ENCODE results near the gene SREBF2. TPM values are rescaled to one million over a fixed set of nuclear protein-coding genes. Genes with fewer than 3 reads are reported as not detected.

Gene SREBF2
- total and polyA plus RNA-seq, 2 donors (not counting 1 experiment from before 2014, with no cell fraction given) = 116 to 287 TPM

DNA sequence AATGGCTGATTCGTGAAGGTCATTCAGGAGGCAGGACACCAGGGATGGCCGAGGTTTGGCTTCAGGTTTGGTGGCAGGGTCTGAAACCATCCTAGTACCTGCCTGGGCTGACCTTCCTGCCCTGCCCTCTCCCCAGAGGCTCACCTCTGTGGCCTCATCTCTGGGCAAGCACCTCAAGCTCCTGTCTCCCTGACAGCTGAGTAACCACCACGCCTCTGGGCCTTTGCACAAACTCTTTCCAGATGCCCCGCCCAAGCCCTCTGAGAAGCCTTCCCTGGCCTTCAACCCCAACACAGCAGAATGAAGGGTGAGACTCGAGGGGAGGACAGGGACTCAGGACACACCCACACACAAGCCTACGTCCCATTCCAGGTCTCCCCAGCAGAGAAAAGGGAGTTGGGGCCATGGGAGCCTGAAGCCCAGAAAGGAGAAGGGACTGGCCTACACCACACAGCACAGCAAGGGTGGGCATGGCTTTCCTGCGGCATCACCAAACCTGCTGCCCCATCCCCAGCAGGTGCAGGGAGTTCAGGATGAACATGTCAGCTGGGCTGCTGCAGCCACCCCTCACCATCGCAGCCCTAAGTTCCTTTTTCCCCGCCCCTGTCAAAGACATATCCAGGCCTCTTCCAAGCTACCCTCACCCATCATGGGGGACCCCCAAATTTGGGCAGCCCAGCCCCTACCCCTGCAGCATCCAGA is 79.6 kb downstream of the SREBF2 start:
- peaks cover 66% of the 10 kb centered on the region for H3K4me1 Mint-ChIP-seq
- peaks cover 42% of the 10 kb centered on the region for H4K20me1 ChIP-seq (ENCODE audit: control insufficient read depth, insufficient read depth, low read length, poor library complexity, severe bottlenecking)

More for the DNA sequence above, 79.6 kb downstream of the SREBF2 start:
- no peak for ATAC-seq (ENCODE audit: low read depth)
- CTCF ChIA-PET = interaction anchor here (0.5 to 3.9 kb wide), 9 partner anchors 13 to 756 kb away, joined by 3 to 22 read pairs (median 4); no protein-coding TSS in a partner anchor
- no peak overlapping the region for H2AFZ ChIP-seq (ENCODE audit: insufficient read depth, low read depth, low read length, poor library complexity, severe bottlenecking)
- POLR2A ChIA-PET = interaction anchor here (1.2 to 5.0 kb wide), 5 partner anchors 13 to 50 kb away, joined by 3 to 32 read pairs (median 9); partner anchors contain the start of gene TNFRSF13C
- Mint-ChIP-seq H3K4me3 (peak overlapping the region; percentile 83), H3K27me3 (peaks cover 9% of the 10 kb centered on the region), H3K9me3 (ENCODE audit: insufficient read depth) (no peaks in the 10 kb centered on the region), H3K27ac (peak overlapping the region; percentile 84)
- H3K27me3 ChIP-seq (replicated peaks in 1 of 4; ENCODE audit: control extremely low read depth in 1 of 4, control insufficient read depth in 3 of 4, insufficient read depth in 4 of 4, low read length in 3 of 4) = peaks cover 0 to 49% (median 23%) of the 10 kb centered on the region in 4 experiments
- 92% methylated on average over 3 of the region's 9 CpGs for WGBS (ENCODE audit: insufficient coverage)
- H3K4me3 ChIP-seq (ENCODE audit: control extremely low read depth in 1 of 5, extremely low read depth in 1 of 5, insufficient read depth in 1 of 5, low read depth in 2 of 5, low read length in 4 of 5) = peak overlapping the region in 1 of 5 experiments; percentile 47
- intact Hi-C loops (cut with micrococcal nuclease) = no loop called here
- no peak overlapping the region for H3K9ac ChIP-seq (ENCODE audit: low read length)
- H3K4me1 ChIP-seq (ENCODE audit: control insufficient read depth in 2 of 2, insufficient read depth in 2 of 2, low read length in 2 of 2) = peaks cover 73 to 74% of the 10 kb centered on the region in 2 donors
- H3K36me3 ChIP-seq (replicated peaks in 1 of 2; ENCODE audit: control extremely low read depth in 1 of 2, control insufficient read depth in 1 of 2, extremely low read depth in 1 of 2, insufficient read depth in 2 of 2, low read length in 1 of 2) = peaks cover 0 to 3% of the 10 kb centered on the region in 2 experiments
- H3K9me3 ChIP-seq (ENCODE audit: control extremely low read depth in 1 of 3, control insufficient read depth in 2 of 3, insufficient read depth in 1 of 3, low read length in 2 of 3) = peaks cover 0 to 5% (median 0%) of the 10 kb centered on the region in 3 donors
- DNase-seq = no peak
- H3K79me2 ChIP-seq (ENCODE audit: control insufficient read depth, insufficient read depth, low read length) = peaks cover 20% of the 10 kb centered on the region
- TF ChIP-seq, protein P1, sequence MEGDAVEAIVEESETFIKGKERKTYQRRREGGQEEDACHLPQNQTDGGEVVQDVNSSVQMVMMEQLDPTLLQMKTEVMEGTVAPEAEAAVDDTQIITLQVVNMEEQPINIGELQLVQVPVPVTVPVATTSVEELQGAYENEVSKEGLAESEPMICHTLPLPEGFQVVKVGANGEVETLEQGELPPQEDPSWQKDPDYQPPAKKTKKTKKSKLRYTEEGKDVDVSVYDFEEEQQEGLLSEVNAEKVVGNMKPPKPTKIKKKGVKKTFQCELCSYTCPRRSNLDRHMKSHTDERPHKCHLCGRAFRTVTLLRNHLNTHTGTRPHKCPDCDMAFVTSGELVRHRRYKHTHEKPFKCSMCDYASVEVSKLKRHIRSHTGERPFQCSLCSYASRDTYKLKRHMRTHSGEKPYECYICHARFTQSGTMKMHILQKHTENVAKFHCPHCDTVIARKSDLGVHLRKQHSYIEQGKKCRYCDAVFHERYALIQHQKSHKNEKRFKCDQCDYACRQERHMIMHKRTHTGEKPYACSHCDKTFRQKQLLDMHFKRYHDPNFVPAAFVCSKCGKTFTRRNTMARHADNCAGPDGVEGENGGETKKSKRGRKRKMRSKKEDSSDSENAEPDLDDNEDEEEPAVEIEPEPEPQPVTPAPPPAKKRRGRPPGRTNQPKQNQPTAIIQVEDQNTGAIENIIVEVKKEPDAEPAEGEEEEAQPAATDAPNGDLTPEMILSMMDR (IDR thresholded peaks at IDR 0.05) = no peak
- TF ChIP-seq EZH2 (IDR thresholded peaks at IDR 0.05; ENCODE audit: borderline replicate concordance, insufficient read depth, low read depth, low read length, poor library complexity, severe bottlenecking) = no peak
- no peak overlapping the region for H3K27ac ChIP-seq (ENCODE audit: low read length in 2 of 2)
- H3K4me2 ChIP-seq (replicated peaks; ENCODE audit: low read depth, low read length, poor library complexity, severe bottlenecking) = peak overlapping the region; percentile 98
